Astrocyte of the spinal cord (primary cell): Measurements from ENCODE around the gene DNAJB13.

Source experiments
- DNase-seq: peaks from one replicate; pipeline ENCODE4 v3.0.0; 2011; ENCODE audit warnings: low read depth, low spot score
- H3K4me3 ChIP-seq: 2 replicates; pipeline ENCODE4 v1.5.1; 2011; ENCODE audit warnings: low read depth, mild to moderate bottlenecking, low read length, moderate library complexity
- CTCF ChIP-seq: IDR thresholded peaks from 2 replicates; pipeline ENCODE4 v1.5.1; 2012; ENCODE audit warnings: low read depth, mild to moderate bottlenecking, low read length, inconsistent platforms
- in situ Hi-C: cut with HindIII; loops from 2 replicates; pipeline ENCODE4 v1.10.0; 2017; ENCODE audit warnings: low sequenced_read_pairs

DNAJB13 gene

GRCh38 chr11:73968356-73968966 is 17.6 kb downstream of the DNAJB13 start:
- in situ Hi-C loops = no loop called here
- TF ChIP-seq CTCF = no peak
- DNase-seq = no peak
- no peak overlapping the region for H3K4me3 ChIP-seq

GRCh38 chr11:73969091-73969490 is 18.3 kb downstream of the DNAJB13 start:
- in situ Hi-C loops = no loop called here
- DNase-seq = no peak
- no peak for TF ChIP-seq CTCF
- no peak overlapping the region for H3K4me3 ChIP-seq

GRCh38 chr11:73969991-73970800 is 19.4 kb downstream of the DNAJB13 start:
- DNase-seq = no peak
- no peak overlapping the region for H3K4me3 ChIP-seq
- in situ Hi-C loops = no loop called here
- no peak for TF ChIP-seq CTCF

GRCh38 chr11:73971175-73971719 is 20.4 kb downstream of the DNAJB13 start:
- no peak for TF ChIP-seq CTCF
- H3K4me3 ChIP-seq = no peak overlapping the region
- in situ Hi-C loops = no loop called here
- no peak for DNase-seq

GRCh38 chr11:73972187-73972586 is 21.4 kb downstream of the DNAJB13 start:
- in situ Hi-C loops = no loop called here
- no peak for DNase-seq

More at GRCh38 chr11:73972187-73972586, 21.4 kb downstream of the DNAJB13 start:
- TF ChIP-seq CTCF = no peak
- no peak overlapping the region for H3K4me3 ChIP-seq
